Measurements from ENCODE around the gene GABRA1.

Gene GABRA1

DNA sequence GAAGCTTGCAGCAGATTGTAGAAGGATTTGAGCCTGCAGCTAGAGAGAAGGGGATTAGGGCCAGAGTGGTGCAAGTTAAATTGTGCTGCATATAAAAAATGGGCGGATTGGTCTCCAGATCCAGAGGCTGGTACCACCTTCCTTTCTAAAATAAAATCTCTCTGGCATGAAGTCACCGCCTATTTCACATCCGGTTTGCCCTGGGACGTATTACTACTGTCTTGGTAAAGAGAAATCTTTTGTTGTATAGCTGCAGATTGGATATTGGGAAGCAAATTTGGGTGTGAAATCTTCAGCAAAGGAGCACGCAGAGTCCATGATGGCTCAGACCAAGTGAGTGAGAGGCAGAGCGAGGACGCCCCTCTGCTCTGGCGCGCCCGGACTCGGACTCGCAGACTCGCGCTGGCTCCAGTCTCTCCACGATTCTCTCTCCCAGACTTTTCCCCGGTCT lies at the start of gene GABRA1:
Gene GABRA1 (plus strand): TSS at position 180 of the 451 bp plus-strand sequence. CDS start 2,691 bp downstream, outside the sequence.
- DNase-seq (ENCODE audit: low read depth in 2 of 3, low spot score in 1 of 3), result no peak

DNA sequence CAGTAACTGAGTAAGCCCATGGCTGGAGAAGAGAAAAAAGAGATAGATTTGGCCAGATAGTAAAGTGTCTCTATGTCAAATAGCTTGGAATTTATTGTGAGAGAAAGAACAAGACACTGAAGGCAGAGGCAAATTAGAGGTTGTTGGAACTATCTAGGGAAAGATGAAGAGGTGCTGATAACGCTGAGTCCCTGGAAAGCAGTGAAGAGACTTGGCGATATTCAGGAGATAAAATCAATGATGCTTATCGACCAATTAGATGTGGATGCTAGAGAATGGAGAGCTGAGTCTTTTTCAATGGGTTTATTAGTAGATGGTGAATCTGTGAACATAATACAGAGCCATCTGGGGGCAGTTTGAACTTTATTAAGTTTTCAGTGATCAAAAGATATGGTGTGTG lies 48.6 kb upstream of the GABRA1 start:
- DNase-seq (ENCODE audit: low read depth in 2 of 3, low spot score in 1 of 3), result no peak

DNA sequence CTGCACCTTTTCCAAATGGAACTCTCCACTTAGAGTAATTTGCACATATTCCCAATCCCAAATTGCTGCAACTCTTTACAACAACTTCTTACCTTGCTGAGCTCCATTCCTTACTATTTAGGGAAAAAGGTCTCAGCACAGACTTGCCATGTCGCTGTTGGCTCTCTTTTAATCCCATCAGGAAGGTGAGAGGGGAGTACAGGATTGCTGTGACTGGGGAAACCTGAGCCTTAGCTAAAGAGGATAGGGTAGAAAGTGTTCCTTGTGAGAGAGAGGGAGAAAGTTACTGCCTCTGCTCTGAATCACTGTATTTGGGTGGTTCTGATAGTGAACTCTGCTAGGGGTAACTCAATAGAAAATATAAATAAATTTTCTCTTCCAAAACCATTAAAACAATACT lies 43.7 kb upstream of the GABRA1 start:
- DNase-seq (ENCODE audit: low read depth in 2 of 3, low spot score in 1 of 3), result no peak

DNA sequence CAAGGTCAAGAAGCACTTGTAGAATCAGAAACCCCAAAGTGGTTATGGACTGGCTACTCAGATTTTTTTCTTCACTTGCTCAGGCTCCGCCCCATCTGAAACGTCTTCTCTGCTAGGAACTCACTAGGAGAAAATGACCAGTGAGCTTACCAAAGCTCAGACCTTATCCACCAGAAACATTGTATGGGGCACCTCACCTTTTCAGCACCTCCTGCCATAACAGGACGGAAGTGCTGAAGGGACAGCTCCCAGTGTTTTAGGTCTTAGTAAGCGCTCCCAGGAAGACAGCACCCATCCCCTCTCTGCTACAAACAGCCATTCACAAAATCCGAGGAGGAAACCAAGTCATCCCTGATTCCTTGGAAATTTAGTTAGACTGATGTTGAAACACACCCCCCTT lies 1.2 kb upstream of the GABRA1 start:
- DNase-seq (ENCODE audit: low read depth in 2 of 3, low spot score in 1 of 3), result no peak

DNA sequence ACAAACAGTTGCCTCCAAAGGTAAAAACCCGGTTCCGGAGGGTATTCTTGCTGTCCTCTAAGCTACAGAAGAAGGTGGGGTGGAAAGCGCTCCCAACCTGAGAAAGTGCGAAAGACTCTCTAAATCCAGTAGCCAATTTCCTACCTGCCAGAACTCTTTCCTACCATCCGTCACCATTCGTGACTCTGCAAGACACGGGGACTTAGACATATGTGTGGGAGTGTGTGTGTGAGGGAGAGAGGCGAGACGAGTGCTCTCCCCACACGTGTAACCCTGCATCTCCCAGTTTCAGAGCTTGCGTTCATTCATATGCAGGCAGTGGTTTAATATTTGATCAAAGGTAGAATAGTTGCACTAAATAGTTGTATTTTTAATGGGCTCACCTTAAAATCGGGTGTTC lies 473 bp upstream of the GABRA1 start:
- no peak for DNase-seq (ENCODE audit: low read depth in 2 of 3, low spot score in 1 of 3)

DNA sequence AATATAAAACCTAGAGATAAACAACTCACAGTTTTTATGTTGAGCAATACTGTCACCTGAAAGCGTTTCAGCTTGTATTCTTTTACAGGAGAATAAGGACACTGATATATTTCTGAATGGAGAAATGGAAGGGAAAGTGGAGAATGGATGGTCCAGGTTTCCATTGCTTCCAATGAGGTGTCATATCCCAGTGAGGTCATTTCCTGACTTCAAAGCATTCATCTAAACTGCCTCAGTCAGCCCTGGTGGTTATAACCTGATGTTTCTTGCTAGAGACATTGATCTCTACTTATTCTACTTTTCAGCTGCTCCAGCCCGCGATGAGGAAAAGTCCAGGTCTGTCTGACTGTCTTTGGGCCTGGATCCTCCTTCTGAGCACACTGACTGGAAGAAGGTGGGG lies 2.6 kb downstream of the GABRA1 start:
- no peak for DNase-seq (ENCODE audit: low read depth in 2 of 3, low spot score in 1 of 3)

DNA sequence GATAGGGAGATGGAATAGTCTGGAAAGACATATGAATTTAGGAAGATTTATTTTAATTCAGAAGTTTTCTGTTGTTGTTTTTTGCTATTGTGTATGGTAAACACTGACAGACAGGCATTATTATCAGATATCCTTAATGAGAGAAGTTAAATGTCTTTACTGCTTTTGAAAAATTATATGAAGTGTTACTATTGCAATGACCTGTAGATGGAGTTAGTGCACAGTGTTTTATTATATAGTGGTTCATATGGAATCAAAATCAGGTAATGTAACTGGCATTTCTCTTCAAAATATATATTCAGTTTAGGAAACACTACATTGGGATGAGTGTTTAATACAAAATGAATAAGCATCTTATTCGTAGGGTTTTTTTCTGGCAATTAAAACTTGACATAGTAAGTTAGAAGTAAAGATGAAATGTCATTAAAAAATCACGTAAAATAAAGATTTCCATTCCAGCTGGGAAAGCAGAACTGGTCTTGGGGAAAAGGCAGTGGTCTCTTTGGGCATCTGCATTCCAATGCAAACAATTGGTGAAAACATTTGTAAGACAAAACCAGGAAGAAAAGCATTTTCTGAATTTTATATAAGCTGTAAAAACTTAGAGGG lies 3.9 kb downstream of the GABRA1 start:
- no peak for DNase-seq (ENCODE audit: low read depth in 2 of 3, low spot score in 1 of 3)

DNA sequence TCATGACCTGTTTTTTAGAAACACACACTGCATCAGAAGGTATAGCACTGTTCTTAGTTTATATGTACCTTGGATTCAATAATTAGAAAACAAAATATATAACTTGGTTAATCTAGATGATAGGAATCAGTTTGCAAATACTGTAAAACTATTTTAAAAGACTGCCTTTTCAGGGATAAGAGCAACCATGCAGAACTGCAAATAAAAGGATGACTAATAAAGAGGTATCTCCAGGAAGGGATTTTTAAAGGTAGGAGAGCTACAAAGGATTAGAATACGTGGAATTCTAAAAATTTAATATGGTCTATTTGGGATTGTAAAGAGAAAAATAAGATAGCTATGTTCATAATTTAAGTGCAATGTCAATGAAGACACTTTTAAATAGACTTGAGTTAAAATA lies 9.4 kb downstream of the GABRA1 start:
- DNase-seq (ENCODE audit: low read depth in 2 of 3, low spot score in 1 of 3), result no peak

DNA sequence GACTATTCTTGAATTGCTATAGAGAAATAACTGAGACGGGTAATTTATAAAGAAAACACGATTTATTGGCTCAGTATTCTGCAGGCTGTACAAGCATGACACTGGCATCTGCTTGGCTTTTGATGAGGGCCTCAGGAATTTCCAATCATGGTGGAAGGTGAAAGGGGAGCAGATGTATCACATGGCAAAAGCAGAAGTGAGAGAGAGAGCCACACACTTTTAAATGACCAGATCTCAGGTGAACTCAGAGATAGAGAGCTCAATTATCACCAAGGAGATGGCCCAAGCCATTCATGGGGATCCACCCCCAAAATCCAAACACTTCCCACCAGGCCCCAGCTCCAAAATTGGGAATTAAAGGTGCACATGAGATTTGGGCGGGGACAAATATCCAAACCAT lies 15.3 kb downstream of the GABRA1 start:
- no peak for DNase-seq (ENCODE audit: low read depth in 2 of 3, low spot score in 1 of 3)

DNA sequence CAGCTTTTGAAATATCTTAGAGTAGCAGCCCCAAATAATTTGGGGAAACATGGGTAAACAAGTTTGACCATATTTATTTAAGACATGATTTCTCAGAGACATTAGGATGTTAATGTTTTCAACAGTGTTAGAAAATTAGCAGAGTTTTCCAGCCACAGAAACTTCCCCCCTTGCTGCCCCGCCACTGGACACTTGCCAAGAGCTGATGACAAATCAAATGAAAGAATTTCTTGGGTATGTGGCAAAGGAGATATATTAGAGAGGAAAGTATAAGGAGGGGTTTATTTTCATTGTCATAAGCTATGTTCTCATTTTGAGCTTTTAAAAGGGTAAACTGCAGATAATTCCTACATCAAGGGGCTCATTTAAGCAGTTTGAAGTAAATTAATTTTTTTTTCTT lies 15.9 kb downstream of the GABRA1 start:
- DNase-seq (ENCODE audit: low read depth in 2 of 3, low spot score in 1 of 3), result no peak

DNA sequence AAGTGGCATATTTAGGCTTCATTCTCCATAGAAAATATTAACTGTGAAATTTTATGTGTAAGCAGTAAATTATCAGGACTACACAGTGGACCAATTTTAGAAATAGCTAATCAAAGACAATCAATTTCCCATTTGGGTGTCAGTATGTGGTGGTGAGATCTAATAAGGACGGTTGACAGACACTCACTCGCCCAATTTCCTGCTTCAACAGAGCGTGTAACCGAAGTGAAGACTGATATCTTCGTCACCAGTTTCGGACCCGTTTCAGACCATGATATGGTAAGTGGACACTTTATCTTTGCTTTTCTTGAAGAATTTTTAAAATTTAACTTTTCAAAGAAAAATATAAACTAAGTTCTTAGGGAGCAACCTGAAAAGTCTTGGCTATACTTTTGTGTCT lies 17.6 kb downstream of the GABRA1 start:
- no peak for DNase-seq (ENCODE audit: low read depth in 2 of 3, low spot score in 1 of 3)

DNA sequence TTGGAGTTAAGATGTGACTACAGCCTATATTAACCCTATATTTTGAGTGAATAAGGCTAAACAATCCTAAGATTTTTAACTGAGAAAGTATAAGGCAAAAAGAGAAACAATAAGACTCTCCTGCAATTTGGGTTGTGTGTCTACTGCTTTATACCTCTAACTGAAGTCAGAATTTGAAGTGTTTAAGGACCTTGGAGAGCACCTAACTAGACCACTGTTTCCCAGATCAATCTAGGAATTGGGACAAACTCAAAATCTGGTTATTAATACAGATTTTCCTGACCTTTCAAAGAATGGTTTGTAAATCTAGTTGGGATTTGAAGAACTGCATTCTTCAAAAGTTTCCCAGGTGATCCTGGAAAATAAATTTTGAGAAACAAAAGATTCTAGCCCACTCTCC lies 42.1 kb downstream of the GABRA1 start:
- DNase-seq (ENCODE audit: low read depth in 2 of 3, low spot score in 1 of 3), result no peak

DNA sequence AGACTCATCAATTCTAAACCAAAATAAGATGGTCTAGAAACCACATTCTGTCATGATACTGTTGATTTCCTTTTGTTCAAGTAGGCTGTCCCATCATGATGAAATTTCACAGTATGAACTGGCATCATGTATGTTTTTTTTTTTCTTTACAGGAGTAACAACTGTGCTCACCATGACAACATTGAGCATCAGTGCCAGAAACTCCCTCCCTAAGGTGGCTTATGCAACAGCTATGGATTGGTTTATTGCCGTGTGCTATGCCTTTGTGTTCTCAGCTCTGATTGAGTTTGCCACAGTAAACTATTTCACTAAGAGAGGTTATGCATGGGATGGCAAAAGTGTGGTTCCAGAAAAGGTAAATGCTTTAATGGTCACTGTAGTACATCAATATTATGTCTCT lies 47.6 kb downstream of the GABRA1 start:
- no peak for DNase-seq (ENCODE audit: low read depth in 2 of 3, low spot score in 1 of 3)

DNA sequence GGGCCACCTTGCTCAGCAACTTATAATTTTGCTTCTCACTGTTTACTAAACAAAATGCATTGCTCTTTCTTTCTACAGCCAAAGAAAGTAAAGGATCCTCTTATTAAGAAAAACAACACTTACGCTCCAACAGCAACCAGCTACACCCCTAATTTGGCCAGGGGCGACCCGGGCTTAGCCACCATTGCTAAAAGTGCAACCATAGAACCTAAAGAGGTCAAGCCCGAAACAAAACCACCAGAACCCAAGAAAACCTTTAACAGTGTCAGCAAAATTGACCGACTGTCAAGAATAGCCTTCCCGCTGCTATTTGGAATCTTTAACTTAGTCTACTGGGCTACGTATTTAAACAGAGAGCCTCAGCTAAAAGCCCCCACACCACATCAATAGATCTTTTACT lies 49.1 kb downstream of the GABRA1 start:
- DNase-seq (ENCODE audit: low read depth in 2 of 3, low spot score in 1 of 3), result no peak

DNA sequence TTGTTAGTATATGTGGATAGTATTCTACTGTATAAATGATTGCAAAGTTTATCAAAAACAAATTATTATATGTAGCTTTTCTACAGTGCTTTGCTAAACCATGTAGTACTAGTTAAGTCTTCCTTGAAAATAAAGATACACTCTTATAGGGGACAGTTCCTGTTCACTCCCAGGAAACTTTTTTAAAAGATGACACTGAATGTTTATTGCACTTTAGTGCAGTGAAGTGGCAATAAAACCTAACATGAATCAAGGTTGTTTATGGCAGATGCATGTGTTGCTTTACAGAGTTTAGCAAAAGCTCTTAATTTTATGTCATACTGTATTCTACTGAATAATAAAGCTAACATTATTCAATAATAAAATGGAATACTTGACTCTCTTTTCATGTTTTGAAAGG lies 51.7 kb downstream of the GABRA1 start:
- DNase-seq (ENCODE audit: low read depth in 2 of 3, low spot score in 1 of 3), result no peak

DNA sequence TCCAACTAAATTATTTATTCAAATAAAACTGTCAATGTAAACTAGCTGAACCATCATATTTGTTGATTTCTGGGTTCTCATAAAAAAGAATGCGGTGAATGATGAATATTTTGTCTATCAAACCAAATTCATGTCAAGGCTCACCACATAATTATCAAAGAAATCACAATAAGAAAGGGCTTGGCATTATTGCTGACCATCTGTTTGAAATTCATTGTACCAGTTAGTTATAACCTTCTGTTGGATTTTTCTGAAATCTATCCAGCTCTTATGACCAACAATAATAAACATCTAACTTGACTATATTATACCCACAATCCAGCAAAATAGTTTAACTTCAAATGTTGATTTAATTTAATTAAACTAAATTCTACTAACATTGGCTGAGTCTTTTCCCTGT lies 53.1 kb downstream of the GABRA1 start:
- DNase-seq (ENCODE audit: low read depth in 2 of 3, low spot score in 1 of 3), result no peak

DNA sequence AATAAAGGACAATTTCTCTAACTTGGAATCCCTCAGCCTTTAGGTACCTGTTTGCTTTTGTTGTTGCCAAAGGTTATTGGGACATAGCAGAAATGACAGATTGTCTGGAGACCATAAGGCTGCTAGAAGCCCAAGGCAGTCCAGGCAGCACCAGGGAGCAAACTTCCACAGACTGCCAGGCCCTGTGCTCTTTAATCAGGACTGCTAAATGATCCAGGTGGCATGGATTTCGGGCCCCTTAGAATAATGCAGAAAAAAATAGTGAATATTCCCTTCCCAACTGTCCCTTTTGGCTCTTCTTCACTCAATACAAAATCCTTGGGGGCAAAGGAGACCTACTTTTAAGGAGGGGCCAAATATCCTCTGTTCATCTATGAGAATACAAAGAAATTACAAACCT lies 73.9 kb downstream of the GABRA1 start:
- DNase-seq (ENCODE audit: low read depth in 2 of 3, low spot score in 1 of 3), result no peak

DNA sequence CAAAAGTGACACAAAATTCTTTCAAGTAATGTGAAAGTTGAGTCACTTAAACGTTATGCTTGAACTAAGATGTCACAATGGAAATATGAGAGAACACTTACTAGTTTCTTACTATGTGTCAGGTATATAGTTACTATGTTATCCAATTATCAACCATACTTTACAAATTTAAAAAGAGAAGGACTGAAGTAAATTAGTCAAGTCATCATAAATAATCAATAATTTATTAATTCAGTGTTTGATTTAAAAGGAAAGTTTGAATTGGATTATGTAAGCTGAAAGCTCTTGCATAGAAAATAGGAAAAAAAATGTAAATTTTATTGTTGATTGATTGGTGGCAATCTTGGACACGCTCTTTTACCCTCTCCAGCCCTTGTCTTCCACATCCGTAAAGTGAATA lies 76.3 kb downstream of the GABRA1 start:
- DNase-seq (ENCODE audit: low read depth in 2 of 3, low spot score in 1 of 3), result no peak

DNA sequence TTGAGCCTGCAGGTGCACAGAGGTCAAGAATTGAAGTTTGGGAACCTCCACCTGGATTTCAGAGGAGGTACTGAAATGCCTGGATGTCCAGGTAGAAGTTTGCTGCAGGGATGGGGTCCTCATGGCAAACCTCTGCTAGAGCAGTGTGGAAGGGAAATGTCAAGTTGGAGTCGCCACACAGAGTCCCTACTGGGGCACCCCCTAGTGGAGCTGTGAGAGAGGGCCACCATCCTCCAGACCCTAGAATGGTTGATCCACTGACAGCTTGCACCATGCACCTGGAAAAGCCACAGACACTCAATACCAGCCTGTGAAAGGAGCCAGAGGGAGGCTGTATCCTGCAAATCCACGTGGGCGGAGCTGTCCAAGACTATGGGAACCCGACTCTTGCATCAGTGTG lies 78.0 kb downstream of the GABRA1 start:
- DNase-seq (ENCODE audit: low read depth in 2 of 3, low spot score in 1 of 3), result no peak

DNA sequence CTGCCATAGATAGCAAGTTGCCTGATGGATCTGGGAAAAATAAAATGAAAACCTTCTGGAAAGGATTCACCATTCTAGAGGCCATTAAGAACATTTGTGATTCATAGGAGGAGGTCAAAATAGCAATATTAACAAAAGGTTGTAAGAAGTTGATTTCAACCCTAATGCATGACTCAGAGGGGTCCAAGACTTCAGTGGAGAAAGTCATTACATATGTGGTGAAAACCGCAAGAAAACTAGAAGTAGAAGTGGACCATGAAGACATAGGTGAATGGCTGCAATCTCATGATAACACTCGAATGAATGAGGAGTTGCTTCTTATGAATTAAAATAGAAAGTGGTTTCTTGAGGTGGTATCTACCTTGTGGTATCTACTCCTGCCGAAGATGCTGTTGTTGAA lies 86.6 kb downstream of the GABRA1 start:
- no peak for DNase-seq (ENCODE audit: low read depth in 2 of 3, low spot score in 1 of 3)

DNA sequence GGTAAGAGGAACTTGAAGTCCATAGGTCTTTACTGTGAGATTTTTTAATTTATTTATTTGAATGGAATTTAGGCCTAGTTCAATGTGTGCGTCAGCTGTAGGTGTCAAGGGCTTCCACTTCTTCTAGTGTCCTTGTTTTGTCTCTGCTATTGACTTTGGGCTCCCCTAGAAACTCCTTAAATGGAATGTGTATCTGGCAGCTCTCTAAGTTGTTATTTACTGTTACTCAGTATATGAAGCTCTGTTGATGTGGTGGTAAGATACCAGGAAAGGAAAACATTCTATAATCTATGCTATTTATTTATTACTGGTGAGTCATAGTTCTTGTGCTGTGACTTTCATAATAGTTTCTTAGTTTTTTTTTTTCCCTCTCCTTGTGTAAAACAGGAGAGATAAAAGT lies 97.1 kb downstream of the GABRA1 start:
- no peak for DNase-seq (ENCODE audit: low read depth in 2 of 3, low spot score in 1 of 3)

DNA sequence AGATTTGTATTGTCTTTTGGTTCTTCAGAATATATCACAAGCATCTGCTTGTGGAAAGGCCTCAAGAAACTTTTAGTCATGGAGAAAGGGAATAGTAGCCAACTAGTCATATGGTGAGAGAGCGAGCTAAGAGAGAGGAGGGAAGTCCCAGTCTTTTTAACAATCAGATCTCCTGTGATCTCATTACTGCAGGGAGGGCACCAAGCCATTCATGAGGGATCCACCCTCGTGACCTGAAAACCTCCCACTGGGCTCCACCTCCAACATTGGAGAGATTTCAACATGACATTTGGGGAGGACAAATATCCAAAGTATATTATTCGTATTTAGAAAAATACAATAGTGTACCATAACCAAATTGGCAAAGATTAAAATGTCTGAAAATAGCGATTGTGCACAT lies 99.0 kb downstream of the GABRA1 start:
- no peak for DNase-seq (ENCODE audit: low read depth in 2 of 3, low spot score in 1 of 3)

Data from stimulated activated CD4-positive, alpha-beta T cell treated with anti-CD3 and anti-CD28 coated beads, Interleukin-12 subunit alpha, Interleukin-12 subunit beta, amount 100 ng/mL, for 48 hours (primary cell).